MCF 10A (cell line): ENCODE measurements around the gene EIF3CL. TPM values are rescaled to one million over a fixed set of nuclear protein-coding genes. Genes with fewer than 3 reads are reported as not detected.
A peak's percentile ranks its signal among the peaks of the same experiment; 100 is the strongest.
"Not testable (repeated sequence)": the region's sequence is repeated elsewhere in the genome, so short reads cannot be mapped to it uniquely, and the experiment has no call there.

Source experiments
- BruUV-seq: library from RNA; stranded (reverse); fragments of 400-500 nt; replicated peaks from 2 replicates; lab custom pipeline; 2021; lab: Mats Ljungman, UMichigan
- CTCF ChIA-PET: fragments of 300-600 bp; sonication (Branson Sonifier 250); formaldehyde crosslinking; extraction: SDS; loops from one replicate; lab custom pipeline; 2021; ENCODE audit warnings: antibody characterized with exemption, inconsistent platforms; lab: Yijun Ruan, JAX
- POLR2A ChIA-PET: fragments of 300-600, 350-650 bp; sonication (Branson Sonifier 250); formaldehyde crosslinking; extraction: SDS; loops from one replicate; lab custom pipeline; 2020; ENCODE audit warnings: antibody characterized with exemption, inconsistent platforms; lab: Yijun Ruan, JAX
- DNase-seq: peaks from one replicate; pipeline ENCODE4 v3.0.0-alpha.2; 2018; ENCODE audit not compliant: unreplicated experiment
- H3K27ac Mint-ChIP-seq: one replicate; pipeline ENCODE4 v1.8.0; 2022; ENCODE audit warnings: mild to moderate bottlenecking, low read depth, mixed read lengths; ENCODE audit not compliant: unreplicated experiment
- H3K27me3 Mint-ChIP-seq: one replicate; pipeline ENCODE4 v1.8.0; 2022; ENCODE audit warnings: mixed read lengths; ENCODE audit not compliant: insufficient read depth, unreplicated experiment
- H3K36me3 Mint-ChIP-seq: one replicate; pipeline ENCODE4 v1.8.0; 2022; ENCODE audit warnings: mild to moderate bottlenecking, moderate library complexity, mixed read lengths; ENCODE audit not compliant: insufficient read depth, unreplicated experiment
- H3K4me1 Mint-ChIP-seq: one replicate; pipeline ENCODE4 v1.8.0; 2022; ENCODE audit warnings: mixed read lengths; ENCODE audit not compliant: insufficient read depth, unreplicated experiment
- H3K4me3 Mint-ChIP-seq: one replicate; pipeline ENCODE4 v1.8.0; 2022; ENCODE audit warnings: mild to moderate bottlenecking, moderate library complexity, mixed read lengths; ENCODE audit not compliant: unreplicated experiment
- H3K9me3 Mint-ChIP-seq: one replicate; pipeline ENCODE4 v1.8.0; 2022; ENCODE audit warnings: mixed read lengths; ENCODE audit not compliant: unreplicated experiment
- intact Hi-C: fragments of 100-400 bp; cut with micrococcal nuclease; formaldehyde crosslinking; loops from 2 replicates; pipeline ENCODE4 v1.14.1; 2022
- total RNA-seq: library from RNA; stranded (reverse); gene quantifications from 2 replicates; pipeline ENCODE4 v1.2.3, GENCODE V29; 2022

The EIF3CL gene
- total RNA-seq, 1 experiment from 2014 or later = 165 TPM

DNA sequence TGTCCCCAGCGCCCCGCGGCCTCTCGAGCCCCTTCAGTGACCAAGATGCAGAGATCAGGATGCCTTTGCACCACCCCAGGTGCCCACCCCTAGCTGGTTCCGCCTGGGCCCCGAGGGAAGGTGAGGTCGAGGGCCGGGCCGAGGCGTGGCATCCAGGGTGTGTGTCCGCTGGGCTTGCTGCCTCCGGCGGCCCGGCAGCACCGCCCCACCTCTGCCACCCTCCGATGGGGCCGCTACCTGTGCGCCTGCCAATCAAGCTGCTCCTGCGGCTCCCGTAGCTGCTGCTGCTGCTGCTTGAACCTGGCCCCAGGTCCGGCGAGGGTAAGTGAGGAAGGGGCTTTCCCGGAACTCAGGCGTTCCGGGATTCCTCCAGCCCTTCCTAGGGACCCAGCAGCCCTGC, 29.4 kb downstream of the EIF3CL start:
- H3K9me3 Mint-ChIP-seq, DNase-seq, H3K4me3 Mint-ChIP-seq, CTCF ChIA-PET, H3K27me3 Mint-ChIP-seq, H3K36me3 Mint-ChIP-seq, intact Hi-C loops, BruUV-seq, H3K4me1 Mint-ChIP-seq, H3K27ac Mint-ChIP-seq, POLR2A ChIA-PET: not testable (repeated sequence)

DNA sequence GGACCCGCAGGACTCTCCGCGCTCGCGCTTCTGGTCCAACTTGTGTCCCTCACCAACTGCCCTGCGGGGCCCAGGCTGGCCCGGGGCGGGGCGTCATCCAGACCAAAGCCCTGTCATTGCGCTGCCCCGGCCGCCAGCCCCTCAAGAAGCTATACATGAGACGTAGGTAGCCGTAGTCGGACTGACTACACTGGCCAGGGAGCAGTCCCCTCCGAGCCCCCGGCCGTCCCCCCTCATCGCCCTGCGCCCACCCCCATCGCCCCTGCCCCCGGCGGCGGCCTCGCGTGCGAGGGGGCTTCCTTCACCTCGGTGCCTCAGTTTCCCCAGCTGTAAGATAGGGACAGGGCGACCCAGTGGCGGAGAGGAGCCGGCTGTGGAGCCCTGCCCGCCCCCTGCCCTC, 35.7 kb downstream of the EIF3CL start:
- H3K4me1 Mint-ChIP-seq, CTCF ChIA-PET, DNase-seq, H3K4me3 Mint-ChIP-seq, intact Hi-C loops, H3K27ac Mint-ChIP-seq, BruUV-seq, H3K9me3 Mint-ChIP-seq, POLR2A ChIA-PET, H3K27me3 Mint-ChIP-seq, H3K36me3 Mint-ChIP-seq: not testable (repeated sequence)

DNA sequence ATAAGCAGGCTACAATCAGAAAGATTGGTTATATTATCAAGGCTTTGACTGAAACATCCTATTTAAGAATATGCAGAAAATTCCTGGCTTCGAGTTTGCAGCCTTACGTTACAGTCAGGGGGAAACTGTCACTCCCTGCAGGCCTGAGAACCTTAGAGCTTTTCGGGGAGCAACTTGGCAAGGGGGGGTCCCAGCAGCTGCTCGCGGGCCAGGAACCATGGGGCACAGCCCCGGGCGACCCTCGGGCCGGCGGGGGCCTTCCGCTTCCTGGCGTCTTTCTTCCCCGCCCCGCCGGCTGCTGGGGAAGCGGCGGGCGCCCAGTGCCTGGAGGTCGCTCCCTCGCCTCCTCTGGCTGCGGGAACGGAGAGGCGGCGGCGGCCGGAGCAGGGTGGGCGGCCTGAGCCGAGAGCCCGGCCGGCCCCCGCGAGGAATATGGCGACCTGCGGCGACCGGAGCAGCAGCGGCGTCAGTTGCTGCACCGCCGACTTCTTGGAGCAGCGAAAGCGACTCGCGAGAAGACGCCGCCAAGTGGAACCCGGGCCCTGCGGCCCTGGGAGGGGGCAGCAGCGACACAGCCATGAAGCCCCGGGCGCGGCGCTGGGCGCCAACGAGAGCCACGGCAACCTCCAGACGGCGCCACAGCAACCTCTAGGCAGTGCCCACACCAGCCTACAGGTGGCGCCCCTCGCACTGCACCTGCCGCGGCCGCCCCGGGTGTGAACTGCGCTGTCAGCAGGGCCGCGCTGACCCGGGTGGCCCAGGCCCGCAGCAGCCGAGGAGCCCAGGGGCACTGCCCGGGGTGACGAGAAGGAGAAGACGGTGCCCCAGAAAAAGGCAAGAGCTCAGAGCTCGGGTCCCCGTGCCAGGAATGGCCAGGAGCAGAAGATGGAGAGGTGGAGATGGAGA, 39.1 kb downstream of the EIF3CL start:
- H3K4me1 Mint-ChIP-seq, DNase-seq, CTCF ChIA-PET, H3K36me3 Mint-ChIP-seq, H3K27me3 Mint-ChIP-seq, POLR2A ChIA-PET, H3K9me3 Mint-ChIP-seq, intact Hi-C loops, H3K27ac Mint-ChIP-seq, BruUV-seq, H3K4me3 Mint-ChIP-seq: not testable (repeated sequence)

DNA sequence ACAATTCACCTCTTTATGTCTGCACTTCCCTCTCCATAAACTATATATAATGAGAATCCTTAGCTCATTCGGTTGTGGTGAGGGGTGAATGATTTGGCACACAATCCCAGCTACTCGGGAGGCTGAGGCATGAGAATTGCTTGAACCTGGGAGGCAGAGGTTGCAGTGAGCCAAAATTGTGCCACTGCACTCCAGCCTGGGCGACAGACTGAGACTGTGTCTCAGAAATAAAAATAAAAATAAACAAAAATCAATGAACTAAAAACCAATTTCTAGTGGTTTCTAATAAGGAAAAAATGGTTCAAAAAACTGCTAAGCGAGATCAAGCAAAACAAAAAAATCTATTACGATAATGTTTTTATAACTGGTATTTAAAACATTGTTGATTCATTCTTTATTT, 40.2 kb downstream of the EIF3CL start, which contains the start of gene NPIPB6:
Gene NPIPB6, minus strand, starts transcription at position 101 of the 400 bp plus-strand sequence. CDS start 686 bp downstream, outside the sequence.
- CTCF ChIA-PET, DNase-seq, H3K9me3 Mint-ChIP-seq, H3K36me3 Mint-ChIP-seq, H3K27ac Mint-ChIP-seq, H3K4me1 Mint-ChIP-seq, H3K4me3 Mint-ChIP-seq, H3K27me3 Mint-ChIP-seq, BruUV-seq, POLR2A ChIA-PET, intact Hi-C loops: not testable (repeated sequence)

DNA sequence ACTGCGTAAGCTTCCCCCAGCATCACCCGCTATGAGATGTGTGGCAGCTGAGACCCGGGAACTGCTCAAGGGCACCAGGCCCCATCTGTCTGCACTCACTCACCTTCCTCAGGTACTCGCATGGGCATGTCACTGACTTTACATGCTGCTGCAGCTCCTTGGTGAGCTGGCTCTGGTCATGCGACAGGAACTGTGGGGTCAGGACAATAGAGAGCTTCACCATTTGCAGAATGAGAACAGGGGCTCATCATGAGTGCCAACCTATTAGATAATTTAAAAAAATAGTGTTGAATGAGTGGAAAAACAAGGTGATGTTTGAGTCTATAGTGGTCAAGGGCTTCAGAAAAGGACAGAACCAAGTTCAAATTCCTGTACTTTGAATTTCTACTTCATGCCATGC, 41.0 kb downstream of the EIF3CL start:
- CTCF ChIA-PET, BruUV-seq, intact Hi-C loops, H3K27ac Mint-ChIP-seq, H3K4me1 Mint-ChIP-seq, H3K4me3 Mint-ChIP-seq, H3K9me3 Mint-ChIP-seq, H3K27me3 Mint-ChIP-seq, POLR2A ChIA-PET, H3K36me3 Mint-ChIP-seq: not testable (repeated sequence)
- DNase-seq = peak; percentile 0

DNA sequence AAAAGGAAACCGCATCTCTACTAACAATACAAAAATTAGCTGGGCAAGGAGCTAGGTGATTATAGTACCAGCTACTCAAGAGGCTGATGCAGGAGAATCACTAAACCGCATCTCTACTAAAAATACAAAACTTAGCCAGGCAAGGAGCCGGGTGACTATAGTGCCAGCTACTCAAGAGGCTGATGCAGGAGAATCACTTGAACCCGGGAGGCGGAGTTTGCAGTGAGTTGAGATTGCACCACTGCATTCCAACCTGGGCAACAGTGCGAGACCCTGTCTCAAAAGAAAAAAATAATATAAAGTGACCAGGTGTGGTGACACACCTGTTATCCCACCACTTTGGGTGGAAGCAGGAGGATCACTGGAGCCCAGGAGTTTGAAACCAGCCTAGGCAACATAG, 65.4 kb downstream of the EIF3CL start:
- H3K9me3 Mint-ChIP-seq, H3K27me3 Mint-ChIP-seq, DNase-seq, CTCF ChIA-PET, H3K27ac Mint-ChIP-seq, BruUV-seq, H3K4me3 Mint-ChIP-seq, POLR2A ChIA-PET, H3K4me1 Mint-ChIP-seq, H3K36me3 Mint-ChIP-seq, intact Hi-C loops: not testable (repeated sequence)

DNA sequence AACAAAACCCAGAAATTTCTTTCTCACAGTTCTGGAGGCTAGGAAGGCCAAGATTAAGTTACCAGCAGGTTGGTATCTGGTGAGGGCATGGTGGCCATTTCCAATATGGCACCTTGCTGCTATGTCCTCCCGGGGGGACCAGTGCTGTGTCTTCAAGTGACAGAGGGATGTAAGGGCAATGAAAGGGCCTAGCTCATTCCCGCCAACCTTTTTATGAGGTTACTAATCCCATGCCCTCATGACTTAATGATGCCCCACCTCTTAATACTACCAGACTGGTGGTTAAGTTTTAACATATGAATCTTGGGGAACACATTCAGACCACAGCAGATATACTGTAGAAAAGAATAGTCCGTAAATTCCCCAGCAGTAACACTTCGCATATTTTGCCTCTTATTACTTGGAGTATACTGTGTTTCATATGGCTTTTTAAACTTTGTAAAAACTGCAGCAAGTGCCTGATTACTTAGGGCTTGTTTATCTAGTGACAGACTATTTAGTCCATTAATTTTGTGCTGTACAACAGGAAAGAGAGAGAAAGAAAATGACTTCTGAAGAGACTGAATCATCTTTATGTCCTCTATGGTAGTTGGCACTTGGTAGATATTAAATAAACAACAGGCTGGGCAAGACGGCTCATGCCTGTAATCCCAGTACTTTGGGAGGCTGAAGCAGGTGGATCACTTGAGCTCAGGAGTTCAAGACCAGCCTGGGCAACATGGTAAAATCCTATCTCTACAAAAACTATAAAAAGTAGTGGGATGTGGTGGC, 66.5 kb downstream of the EIF3CL start:
- H3K27me3 Mint-ChIP-seq, H3K9me3 Mint-ChIP-seq, POLR2A ChIA-PET, intact Hi-C loops, CTCF ChIA-PET, H3K4me3 Mint-ChIP-seq, H3K4me1 Mint-ChIP-seq, H3K36me3 Mint-ChIP-seq, BruUV-seq, H3K27ac Mint-ChIP-seq: not testable (repeated sequence)
- peak; percentile 26 for DNase-seq

DNA sequence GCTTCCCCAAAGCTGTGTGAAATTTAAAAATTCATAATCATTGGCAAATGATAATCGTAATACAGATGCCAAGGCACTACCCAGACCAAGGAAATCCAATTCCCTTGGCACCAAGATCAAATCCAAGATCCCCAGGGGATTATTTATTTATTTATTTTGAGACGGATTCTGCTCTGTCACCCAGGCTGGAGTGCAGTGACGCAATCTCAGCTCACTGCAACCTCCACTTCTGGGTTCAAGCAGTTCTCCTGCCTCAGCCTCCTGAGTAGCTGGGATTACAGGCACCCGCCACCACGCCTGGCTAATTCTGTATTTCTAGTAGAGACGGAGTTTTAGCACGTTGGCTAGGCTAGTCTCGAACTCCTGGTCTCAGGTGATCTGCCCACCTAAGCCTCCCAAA, 68.0 kb downstream of the EIF3CL start:
- BruUV-seq, H3K27ac Mint-ChIP-seq: not testable (repeated sequence)

DNA sequence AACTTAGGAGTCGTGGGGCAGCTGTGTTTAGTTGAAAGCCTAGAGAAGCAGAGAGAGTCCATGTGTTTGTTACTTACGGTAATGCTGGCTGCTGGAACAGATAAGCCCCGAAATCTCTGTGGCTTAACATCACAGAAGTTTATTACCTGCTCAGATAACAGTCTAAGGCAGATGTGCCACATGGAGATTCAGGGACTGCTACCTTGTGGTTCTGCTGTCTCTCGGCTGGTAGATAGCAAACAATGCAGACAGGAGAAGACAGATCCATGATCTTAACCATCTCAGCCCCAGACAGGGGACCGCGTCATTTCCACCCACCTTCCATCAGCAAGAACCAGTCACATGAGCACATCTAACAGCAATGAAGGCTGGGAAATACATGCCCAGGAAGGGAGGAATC, 71.0 kb downstream of the EIF3CL start:
- H3K4me3 Mint-ChIP-seq, POLR2A ChIA-PET, H3K9me3 Mint-ChIP-seq, H3K4me1 Mint-ChIP-seq, intact Hi-C loops, CTCF ChIA-PET, H3K27me3 Mint-ChIP-seq, DNase-seq, H3K36me3 Mint-ChIP-seq, H3K27ac Mint-ChIP-seq, BruUV-seq: not testable (repeated sequence)

More for the DNA sequence above, 68.0 kb downstream of the EIF3CL start:
- H3K27me3 Mint-ChIP-seq, DNase-seq, POLR2A ChIA-PET, H3K36me3 Mint-ChIP-seq, H3K4me1 Mint-ChIP-seq, H3K4me3 Mint-ChIP-seq, intact Hi-C loops, H3K9me3 Mint-ChIP-seq, CTCF ChIA-PET: not testable (repeated sequence)
